H9 (cell line): ENCODE results near the gene CRYZ. TPM values are rescaled to one million over a fixed set of nuclear protein-coding genes. Genes with fewer than 3 reads are reported as not detected.

Experiments used
- DNase-seq: peaks from one replicate; pipeline ENCODE4 v3.0.0-alpha.2; 2017
- H2AFZ ChIP-seq: one replicate; pipeline ENCODE4 v1.6.1; 2013; ENCODE audit warnings: mild to moderate bottlenecking, low read length, control low read depth, moderate library complexity
- H2AK5ac ChIP-seq: 2 replicates; pipeline ENCODE4 v1.6.1; 2013; ENCODE audit warnings: low read length, control low read depth, mixed read lengths; ENCODE audit not compliant: insufficient read length
- H2BK120ac ChIP-seq: one replicate; pipeline ENCODE4 v1.6.1; 2013; ENCODE audit warnings: low read depth, mild to moderate bottlenecking, low read length, control low read depth, inconsistent platforms; ENCODE audit not compliant: poor library complexity, severe bottlenecking
- H2BK12ac ChIP-seq: 2 replicates; pipeline ENCODE4 v1.6.1; 2013; ENCODE audit warnings: low read length, control low read depth, mixed read lengths, low read depth; ENCODE audit not compliant: insufficient read length
- H2BK15ac ChIP-seq: 2 replicates; pipeline ENCODE4 v1.6.1; 2013; ENCODE audit warnings: low read depth, low read length, control low read depth
- H2BK20ac ChIP-seq: one replicate; pipeline ENCODE4 v1.6.1; 2013; ENCODE audit warnings: low read depth, mild to moderate bottlenecking, low read length, control low read depth, inconsistent platforms; ENCODE audit not compliant: poor library complexity, severe bottlenecking
- H2BK5ac ChIP-seq: 2 replicates; pipeline ENCODE4 v1.6.1; 2013; ENCODE audit warnings: low read length, control low read depth, mixed read lengths; ENCODE audit not compliant: insufficient read length
- H3K14ac ChIP-seq: 2 replicates; pipeline ENCODE4 v1.6.1; 2013; ENCODE audit warnings: low read length, control low read depth; ENCODE audit not compliant: insufficient read depth
- H3K18ac ChIP-seq: 2 replicates; pipeline ENCODE4 v1.6.1; 2013; ENCODE audit warnings: low read depth, mild to moderate bottlenecking, mixed read lengths, low read length, control low read depth; ENCODE audit not compliant: insufficient read length
- H3K23ac ChIP-seq: 2 replicates; pipeline ENCODE4 v1.6.1; 2013; ENCODE audit warnings: low read length, control low read depth, mixed read lengths, low read depth; ENCODE audit not compliant: insufficient read length
- H3K23me2 ChIP-seq: 2 replicates; pipeline ENCODE4 v1.6.1; 2013; ENCODE audit warnings: low read depth, mild to moderate bottlenecking, mixed read lengths, low read length, control low read depth; ENCODE audit not compliant: insufficient read length, poor library complexity, severe bottlenecking
- H3K27ac ChIP-seq: 2 replicates; pipeline ENCODE4 v1.5.1; 2013; ENCODE audit warnings: low read length, control low read depth, mixed read lengths, low read depth; ENCODE audit not compliant: insufficient read length
- H3K27me3 ChIP-seq: 2 replicates; pipeline ENCODE4 v1.6.1; 2013; ENCODE audit warnings: low read length, control low read depth, inconsistent platforms; ENCODE audit not compliant: insufficient read depth
- H3K4ac ChIP-seq: 2 replicates; pipeline ENCODE4 v1.6.1; 2013; ENCODE audit warnings: low read depth, mild to moderate bottlenecking, control low read depth, inconsistent platforms, low read length, moderate library complexity
- H3K4me1 ChIP-seq: 2 replicates; pipeline ENCODE4 v1.6.1; 2013; ENCODE audit warnings: low read length, control low read depth, inconsistent platforms; ENCODE audit not compliant: insufficient read depth
- H3K4me2 ChIP-seq: 2 replicates; pipeline ENCODE4 v1.6.1; 2013; ENCODE audit warnings: low read length, control low read depth, mixed read lengths; ENCODE audit not compliant: insufficient read length, insufficient read depth
- H3K56ac ChIP-seq: 2 replicates; pipeline ENCODE4 v1.6.1; 2013; ENCODE audit warnings: low read depth, mild to moderate bottlenecking, mixed read lengths, low read length, control low read depth; ENCODE audit not compliant: insufficient read length
- H3K79me1 ChIP-seq: 2 replicates; pipeline ENCODE4 v1.6.1; 2013; ENCODE audit warnings: low read depth, mild to moderate bottlenecking, moderate library complexity, low read length, control low read depth, inconsistent platforms; ENCODE audit not compliant: insufficient read depth, poor library complexity, severe bottlenecking
- H3K79me2 ChIP-seq: 2 replicates; pipeline ENCODE4 v1.6.1; 2013; ENCODE audit warnings: low read length, control low read depth, inconsistent platforms; ENCODE audit not compliant: insufficient read depth
- H3K9ac ChIP-seq: 2 replicates; pipeline ENCODE4 v1.6.1; 2013; ENCODE audit warnings: low read length, control low read depth, mixed read lengths; ENCODE audit not compliant: insufficient read length; ENCODE audit errors: extremely low read depth
- H3K9me3 ChIP-seq: one replicate; pipeline ENCODE4 v1.6.1; 2013; ENCODE audit warnings: low read depth, low read length, inconsistent platforms; ENCODE audit not compliant: control insufficient read depth
- H3T11ph ChIP-seq: one replicate; pipeline ENCODE4 v1.6.1; 2013; ENCODE audit warnings: mild to moderate bottlenecking, low read length, control low read depth, inconsistent platforms
- H4K20me1 ChIP-seq: one replicate; pipeline ENCODE4 v1.6.1; 2013; ENCODE audit not compliant: control insufficient read depth, insufficient read length, insufficient read depth
- H4K5ac ChIP-seq: 2 replicates; pipeline ENCODE4 v1.6.1; 2013; ENCODE audit warnings: low read depth, mild to moderate bottlenecking, mixed read lengths, low read length, control low read depth; ENCODE audit not compliant: insufficient read length
- H4K8ac ChIP-seq: replicated peaks from 2 replicates; pipeline ENCODE4 v1.6.1; 2013; ENCODE audit warnings: low read length, control low read depth, mixed read lengths, low read depth; ENCODE audit not compliant: insufficient read length
- H4K91ac ChIP-seq: 2 replicates; pipeline ENCODE4 v1.6.1; 2013; ENCODE audit warnings: low read depth, mild to moderate bottlenecking, moderate library complexity, mixed read lengths, low read length, control low read depth; ENCODE audit not compliant: insufficient read length
- H3K27ac Mint-ChIP-seq, 3 experiments: 2 replicates in 2 of 3; 3 replicates in 1 of 3; pipeline ENCODE4 v1.8.0; 2020 to 2021; ENCODE audit warnings: mixed read lengths in 3 of 3, mild to moderate bottlenecking in 1 of 3, moderate library complexity in 1 of 3
- H3K27me3 Mint-ChIP-seq: 2 replicates; pipeline ENCODE4 v1.8.0; 2021; ENCODE audit warnings: low read depth, mild to moderate bottlenecking, moderate library complexity, mixed read lengths
- H3K36me3 Mint-ChIP-seq, 3 experiments: 2 replicates in 2 of 3; 3 replicates in 1 of 3; pipeline ENCODE4 v1.8.0; 2020 to 2021; ENCODE audit warnings: low read depth in 3 of 3, mixed read lengths in 3 of 3; ENCODE audit not compliant: insufficient read depth in 1 of 3
- H3K4me1 Mint-ChIP-seq, 2 experiments: 2 replicates each; pipeline ENCODE4 v1.8.0; 2020; ENCODE audit warnings: mixed read lengths in 2 of 2
- H3K4me3 Mint-ChIP-seq, 2 experiments: 2 replicates in 1 of 2; 3 replicates in 1 of 2; pipeline ENCODE4 v1.8.0; 2020 to 2021; ENCODE audit warnings: mild to moderate bottlenecking in 2 of 2, mixed read lengths in 2 of 2, moderate library complexity in 1 of 2
- H3K9me3 Mint-ChIP-seq, 2 experiments: 2 replicates in 1 of 2; 3 replicates in 1 of 2; pipeline ENCODE4 v1.8.0; 2020; ENCODE audit warnings: mild to moderate bottlenecking in 2 of 2, mixed read lengths in 2 of 2, moderate library complexity in 1 of 2
- CTCF ChIP-seq: fragments of 200-600 bp; sonication (generic); conservative IDR thresholded peaks from 3 replicates; pipeline ENCODE4 v1.8.0; 2021; ENCODE audit warnings: antibody characterized with exemption, mild to moderate bottlenecking
- total RNA-seq: library from RNA; stranded (reverse); gene quantifications from 2 replicates; pipeline ENCODE4 v1.2.1, GENCODE V29; 2021

CRYZ gene
- total RNA-seq, 1 experiment from 2014 or later = 14.0 TPM

DNA sequence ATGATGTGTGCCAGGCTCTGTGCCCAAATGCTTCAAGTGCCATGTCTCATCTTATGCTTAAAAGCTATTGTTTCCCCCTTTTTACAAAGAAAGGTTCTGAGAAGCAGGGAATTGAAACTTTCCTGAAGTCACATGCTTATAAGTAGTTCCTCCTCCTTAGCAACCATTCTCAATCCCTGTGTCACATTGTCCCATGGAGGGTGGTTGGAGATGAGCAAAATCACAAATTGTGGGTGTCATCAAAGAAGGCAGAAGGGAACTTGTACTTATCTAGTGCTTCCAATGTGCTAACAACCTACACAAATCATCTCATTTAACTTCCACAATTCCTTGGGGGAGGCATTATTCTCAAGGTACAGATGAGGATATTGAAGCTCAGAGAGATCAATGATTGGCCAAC lies 49.2 kb downstream of the CRYZ start:
- Histone ChIP-seq H2BK12ac (no peak overlapping the region), H3K18ac (no peak overlapping the region), H2AFZ (no peak overlapping the region), H2AK5ac (no peak overlapping the region), H3K9ac (no peak overlapping the region), H3K23ac (no peak overlapping the region), H2BK120ac (no peak overlapping the region), H2BK20ac (no peak overlapping the region), H3K9me3 (no peaks in the 10 kb centered on the region), H3K27me3 (no peaks in the 10 kb centered on the region), H3K4me2 (no peak overlapping the region), H3K79me1 (no peaks in the 10 kb centered on the region), H3K79me2 (no peaks in the 10 kb centered on the region), H3K4ac (no peak overlapping the region), H4K20me1 (no peaks in the 10 kb centered on the region), H4K91ac (no peak overlapping the region), H3K4me1 (no peaks in the 10 kb centered on the region), H2BK5ac (no peak overlapping the region), H3K56ac (no peak overlapping the region), H3K23me2 (no peaks in the 10 kb centered on the region), H4K8ac (no peak overlapping the region), H2BK15ac (no peak overlapping the region), H3K27ac (no peak overlapping the region), H3T11ph (no peak overlapping the region), H3K14ac (no peak overlapping the region), H4K5ac (no peak overlapping the region)
- Mint-ChIP-seq H3K27ac (no peak overlapping the region), H3K27me3 (no peaks in the 10 kb centered on the region; the same call in 1 of the 2 replicates), H3K36me3 (no peaks in the 10 kb centered on the region), H3K9me3 (no peaks in the 10 kb centered on the region), H3K4me3 (no peak overlapping the region), H3K4me1 (no peaks in the 10 kb centered on the region)
- DNase-seq = no peak
- no peak for TF ChIP-seq CTCF
